HepG2 (cell line): Measurements from ENCODE around the gene CA4. TPM values are rescaled to one million over a fixed set of nuclear protein-coding genes. Genes with fewer than 3 reads are reported as not detected.

Source experiments
- ATF7 ChIP-seq, 2 experiments: fragments of 450-650 bp in 1 of 2; sonication (generic) in 1 of 2; formaldehyde crosslinking in 1 of 2; IDR thresholded peaks; 2 replicates each; pipeline versions ENCODE4 v1.4.0 to v1.6.1; 2016 to 2020; ENCODE audit warnings: antibody characterized with exemption in 1 of 2, mild to moderate bottlenecking in 1 of 2, missing genetic modification reagents in 1 of 2
- ATM ChIP-seq: fragments of 450-650 bp; IDR thresholded peaks from 2 replicates; pipeline ENCODE4 v1.7.1; 2017; ENCODE audit warnings: mild to moderate bottlenecking, borderline replicate concordance
- NR2F2 ChIP-seq: IDR thresholded peaks from 2 replicates; pipeline ENCODE4 v1.6.1; 2012; ENCODE audit warnings: low read depth, inconsistent platforms, borderline replicate concordance
- RBM39 ChIP-seq: fragments of 200-400 bp; formaldehyde crosslinking; IDR thresholded peaks from one replicate; pipeline ENCODE4 v1.6.1; 2018; ENCODE audit warnings: antibody characterized with exemption, mild to moderate bottlenecking, low read depth, low read length; ENCODE audit not compliant: poor library complexity, severe bottlenecking
- SNAPC4 ChIP-seq: sonication (generic); formaldehyde crosslinking; IDR thresholded peaks from 2 replicates; pipeline ENCODE4 v1.4.0; 2020; ENCODE audit warnings: mild to moderate bottlenecking, missing genetic modification reagents
- XRCC5 ChIP-seq: fragments of 200-400 bp; formaldehyde crosslinking; optimal IDR thresholded peaks from 2 replicates; pipeline ENCODE3; 2017; ENCODE audit warnings: mild to moderate bottlenecking, low read length
- ZBTB3 ChIP-seq: sonication (generic); formaldehyde crosslinking; IDR thresholded peaks from 2 replicates; pipeline ENCODE4 v1.4.0; 2020; ENCODE audit warnings: low read depth, mild to moderate bottlenecking, moderate library complexity, missing genetic modification reagents, borderline replicate concordance
- ZNF260 ChIP-seq: sonication (generic); formaldehyde crosslinking; IDR thresholded peaks from 2 replicates; pipeline ENCODE4 v1.4.0; 2020; ENCODE audit warnings: missing genetic modification reagents, low read depth, mild to moderate bottlenecking, borderline replicate concordance
- ZNF83 ChIP-seq: sonication (generic); formaldehyde crosslinking; IDR thresholded peaks from 2 replicates; pipeline ENCODE4 v1.4.0; 2020; ENCODE audit warnings: missing genetic modification reagents, mild to moderate bottlenecking, borderline replicate concordance
- polyA plus RNA-seq, 8 experiments: library from polyadenylated mRNA; depleted of rRNA in 3 of 8; stranded (reverse) in 7 of 8; unstranded in 1 of 8; fragments of >200 nt; fragmentation: Illumina TruSeq in 4 of 8; extraction: Trizol in 4 of 8; gene quantifications; 2 replicates each; pipeline versions ENCODE4 v1.2.1 to v1.2.3, GENCODE V29; 2011 to 2016; ENCODE audit warnings: low read depth in 4 of 8, missing spikeins in 1 of 8, mixed read lengths in 1 of 8; ENCODE audit not compliant: insufficient read depth in 1 of 8
- total RNA-seq, 5 experiments: library from RNA; depleted of rRNA; stranded (reverse); fragments of >200 nt; fragmentation: Illumina TruSeq; extraction: Trizol; gene quantifications; 2 replicates each; pipeline ENCODE4 v1.2.3, GENCODE V29; 2016; ENCODE audit warnings: low read depth in 1 of 5
- TF ChIP-seq, protein P1 (sequence below): sonication (generic); formaldehyde crosslinking; IDR thresholded peaks from 2 replicates; pipeline ENCODE4 v1.4.0; 2020; ENCODE audit warnings: missing genetic modification reagents
- TF ChIP-seq, protein P2 (sequence below): fragments of 450-650 bp; IDR thresholded peaks from 2 replicates; pipeline ENCODE4 v1.6.1; 2016
- TF ChIP-seq, protein P3 (sequence below): sonication (generic); formaldehyde crosslinking; IDR thresholded peaks from 2 replicates; pipeline ENCODE4 v1.9.0; 2021; ENCODE audit warnings: missing genetic modification reagents, borderline replicate concordance

CA4 gene
- total and polyA plus RNA-seq, 2 of the 13 experiments (the other 11 are each of a cell fraction or from before 2014, with no cell fraction given), result not detected

- TF ChIP-seq SNAPC4 (CRISPR knock-in tag) (peak; percentile 60; the same call in 1 of the 2 replicates), ATM (no peak), XRCC5 (peak; percentile 96), ZNF260 (CRISPR knock-in tag) (peak; percentile 85; the same call in 1 of the 2 replicates), ATF7 (IDR thresholded peaks at IDR 0.05) (no peak), ATF7 (CRISPR knock-in tag; IDR thresholded peaks at IDR 0.05) (no peak), NR2F2 (no peak), ZNF83 (CRISPR knock-in tag) (peak; percentile 84; the same call in 1 of the 2 replicates), RBM39 (no peak), ZBTB3 (CRISPR knock-in tag) (no peak)
- TF ChIP-seq, protein P1, sequence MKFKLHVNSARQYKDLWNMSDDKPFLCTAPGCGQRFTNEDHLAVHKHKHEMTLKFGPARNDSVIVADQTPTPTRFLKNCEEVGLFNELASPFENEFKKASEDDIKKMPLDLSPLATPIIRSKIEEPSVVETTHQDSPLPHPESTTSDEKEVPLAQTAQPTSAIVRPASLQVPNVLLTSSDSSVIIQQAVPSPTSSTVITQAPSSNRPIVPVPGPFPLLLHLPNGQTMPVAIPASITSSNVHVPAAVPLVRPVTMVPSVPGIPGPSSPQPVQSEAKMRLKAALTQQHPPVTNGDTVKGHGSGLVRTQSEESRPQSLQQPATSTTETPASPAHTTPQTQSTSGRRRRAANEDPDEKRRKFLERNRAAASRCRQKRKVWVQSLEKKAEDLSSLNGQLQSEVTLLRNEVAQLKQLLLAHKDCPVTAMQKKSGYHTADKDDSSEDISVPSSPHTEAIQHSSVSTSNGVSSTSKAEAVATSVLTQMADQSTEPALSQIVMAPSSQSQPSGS (CRISPR knock-in tag), result peak; percentile 74; the same call in 1 of the 2 replicates
- TF ChIP-seq, protein P2, sequence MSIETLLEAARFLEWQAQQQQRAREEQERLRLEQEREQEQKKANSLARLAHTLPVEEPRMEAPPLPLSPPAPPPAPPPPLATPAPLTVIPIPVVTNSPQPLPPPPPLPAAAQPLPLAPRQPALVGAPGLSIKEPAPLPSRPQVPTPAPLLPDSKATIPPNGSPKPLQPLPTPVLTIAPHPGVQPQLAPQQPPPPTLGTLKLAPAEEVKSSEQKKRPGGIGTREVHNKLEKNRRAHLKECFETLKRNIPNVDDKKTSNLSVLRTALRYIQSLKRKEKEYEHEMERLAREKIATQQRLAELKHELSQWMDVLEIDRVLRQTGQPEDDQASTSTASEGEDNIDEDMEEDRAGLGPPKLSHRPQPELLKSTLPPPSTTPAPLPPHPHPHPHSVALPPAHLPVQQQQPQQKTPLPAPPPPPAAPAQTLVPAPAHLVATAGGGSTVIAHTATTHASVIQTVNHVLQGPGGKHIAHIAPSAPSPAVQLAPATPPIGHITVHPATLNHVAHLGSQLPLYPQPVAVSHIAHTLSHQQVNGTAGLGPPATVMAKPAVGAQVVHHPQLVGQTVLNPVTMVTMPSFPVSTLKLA, result no peak
- TF ChIP-seq, protein P3, sequence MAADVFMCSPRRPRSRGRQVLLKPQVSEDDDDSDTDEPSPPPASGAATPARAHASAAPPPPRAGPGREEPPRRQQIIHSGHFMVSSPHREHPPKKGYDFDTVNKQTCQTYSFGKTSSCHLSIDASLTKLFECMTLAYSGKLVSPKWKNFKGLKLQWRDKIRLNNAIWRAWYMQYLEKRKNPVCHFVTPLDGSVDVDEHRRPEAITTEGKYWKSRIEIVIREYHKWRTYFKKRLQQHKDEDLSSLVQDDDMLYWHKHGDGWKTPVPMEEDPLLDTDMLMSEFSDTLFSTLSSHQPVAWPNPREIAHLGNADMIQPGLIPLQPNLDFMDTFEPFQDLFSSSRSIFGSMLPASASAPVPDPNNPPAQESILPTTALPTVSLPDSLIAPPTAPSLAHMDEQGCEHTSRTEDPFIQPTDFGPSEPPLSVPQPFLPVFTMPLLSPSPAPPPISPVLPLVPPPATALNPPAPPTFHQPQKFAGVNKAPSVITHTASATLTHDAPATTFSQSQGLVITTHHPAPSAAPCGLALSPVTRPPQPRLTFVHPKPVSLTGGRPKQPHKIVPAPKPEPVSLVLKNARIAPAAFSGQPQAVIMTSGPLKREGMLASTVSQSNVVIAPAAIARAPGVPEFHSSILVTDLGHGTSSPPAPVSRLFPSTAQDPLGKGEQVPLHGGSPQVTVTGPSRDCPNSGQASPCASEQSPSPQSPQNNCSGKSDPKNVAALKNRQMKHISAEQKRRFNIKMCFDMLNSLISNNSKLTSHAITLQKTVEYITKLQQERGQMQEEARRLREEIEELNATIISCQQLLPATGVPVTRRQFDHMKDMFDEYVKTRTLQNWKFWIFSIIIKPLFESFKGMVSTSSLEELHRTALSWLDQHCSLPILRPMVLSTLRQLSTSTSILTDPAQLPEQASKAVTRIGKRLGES, result 0 out of 2 replicates have a peak, but pooled peaks have one; percentile 55
Observed at GRCh38 chr17:60135151-60135950, 14.4 kb upstream of the CA4 start (continued).
